Activated CD4-positive, alpha-beta T cell treated with anti-CD3 and anti-CD28 coated beads for 48 hours (primary cell): ENCODE results near the gene GAK.
"Not testable (repeated sequence)": the region's sequence is repeated elsewhere in the genome, so short reads cannot be mapped to it uniquely, and the experiment has no call there.

Source experiments
- DNase-seq: peaks from one replicate; pipeline ENCODE4 v3.0.0-alpha.2; 2020

GAK gene

DNA sequence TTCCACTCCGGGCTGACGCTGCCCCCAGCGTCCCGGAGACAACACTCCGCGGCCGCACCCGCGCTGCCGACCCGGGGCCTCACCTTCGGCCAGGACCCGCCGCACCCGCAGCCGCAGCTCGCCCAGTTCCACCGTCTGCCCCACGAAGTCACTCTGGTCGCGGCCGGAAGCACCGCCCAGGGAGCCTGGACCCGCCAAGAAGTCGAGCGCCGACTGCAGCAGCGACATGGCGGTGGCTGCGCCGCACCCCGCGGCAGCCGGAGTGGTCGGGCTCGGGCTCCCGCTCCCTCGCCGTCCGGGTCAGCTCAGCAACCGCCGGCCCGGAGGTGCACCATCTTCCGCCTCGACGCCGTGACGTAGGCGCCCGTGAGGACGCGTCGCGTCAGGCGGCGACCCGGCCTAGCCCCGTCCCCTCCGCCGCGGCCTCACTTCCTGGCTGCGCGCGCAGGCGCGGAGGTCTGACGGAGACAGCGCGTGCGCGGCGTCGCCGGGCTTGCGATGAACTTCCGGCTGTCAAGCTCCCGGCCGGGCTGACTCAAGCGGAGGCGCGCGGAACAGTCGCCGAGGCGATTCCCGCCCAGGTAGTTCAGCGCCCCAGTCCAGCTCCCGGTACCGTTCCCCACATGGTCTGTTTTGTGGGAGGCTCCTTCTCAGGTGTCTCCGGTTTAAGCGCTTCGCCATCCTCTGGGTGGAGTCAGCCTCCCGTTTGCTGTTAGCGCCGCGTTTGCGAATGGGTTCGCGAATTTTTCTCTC lies at the start of gene GAK, which contains the start of gene TMEM175:
GAK (minus strand) TSS at position 357 of the 753 bp plus-strand sequence; CDS start at position 228, 129 bp downstream.
TMEM175 (plus strand) TSS at position 501 of the 753 bp plus-strand sequence. CDS start 15,280 bp downstream, outside the sequence.
- DNase-seq, result peak; percentile 98

GRCh38 chr4:978957-979701 lies 47.0 kb upstream of the GAK start:
- DNase-seq, result no peak

DNA sequence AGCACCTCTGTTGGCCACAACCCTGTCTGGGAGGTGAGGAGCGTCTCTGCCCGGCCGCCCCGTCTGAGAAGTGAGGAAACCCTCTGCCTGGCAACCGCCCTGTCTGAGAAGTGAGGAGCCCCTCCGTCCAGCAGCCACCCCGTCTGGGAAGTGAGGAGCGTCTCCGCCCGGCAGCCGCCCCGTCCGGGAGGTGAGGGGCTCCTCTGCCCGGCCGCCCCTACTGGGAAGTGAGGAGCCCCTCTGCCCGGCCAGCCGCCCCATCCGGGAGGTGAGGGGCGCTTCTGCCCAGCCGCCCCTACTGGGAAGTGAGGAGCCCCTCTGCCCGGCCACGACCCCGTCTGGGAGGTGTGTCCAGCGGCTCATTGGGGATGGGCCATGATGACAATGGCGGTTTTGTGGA lies 43.9 kb upstream of the GAK start:
- not testable (repeated sequence) for DNase-seq

DNA sequence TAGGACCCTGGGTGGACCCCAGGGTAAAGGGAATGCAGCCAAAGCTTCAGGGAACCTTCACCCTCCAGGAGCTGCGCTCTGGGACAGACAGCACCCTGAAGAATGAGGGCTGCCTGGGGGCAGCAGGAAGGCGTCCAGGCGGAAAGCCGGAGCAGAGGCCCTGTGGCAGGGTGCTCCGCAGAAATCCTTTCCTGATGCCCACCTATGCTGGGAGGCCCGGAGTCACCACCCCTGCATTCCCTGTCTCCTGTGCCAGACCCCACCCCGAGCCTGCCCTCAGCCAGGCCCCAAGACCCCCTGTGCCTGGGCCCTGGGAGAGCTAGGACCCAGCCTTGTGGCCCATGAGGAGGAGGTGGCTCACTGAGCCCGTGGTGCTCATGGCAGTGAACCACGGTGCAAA lies 42.6 kb upstream of the GAK start:
- no peak for DNase-seq

DNA sequence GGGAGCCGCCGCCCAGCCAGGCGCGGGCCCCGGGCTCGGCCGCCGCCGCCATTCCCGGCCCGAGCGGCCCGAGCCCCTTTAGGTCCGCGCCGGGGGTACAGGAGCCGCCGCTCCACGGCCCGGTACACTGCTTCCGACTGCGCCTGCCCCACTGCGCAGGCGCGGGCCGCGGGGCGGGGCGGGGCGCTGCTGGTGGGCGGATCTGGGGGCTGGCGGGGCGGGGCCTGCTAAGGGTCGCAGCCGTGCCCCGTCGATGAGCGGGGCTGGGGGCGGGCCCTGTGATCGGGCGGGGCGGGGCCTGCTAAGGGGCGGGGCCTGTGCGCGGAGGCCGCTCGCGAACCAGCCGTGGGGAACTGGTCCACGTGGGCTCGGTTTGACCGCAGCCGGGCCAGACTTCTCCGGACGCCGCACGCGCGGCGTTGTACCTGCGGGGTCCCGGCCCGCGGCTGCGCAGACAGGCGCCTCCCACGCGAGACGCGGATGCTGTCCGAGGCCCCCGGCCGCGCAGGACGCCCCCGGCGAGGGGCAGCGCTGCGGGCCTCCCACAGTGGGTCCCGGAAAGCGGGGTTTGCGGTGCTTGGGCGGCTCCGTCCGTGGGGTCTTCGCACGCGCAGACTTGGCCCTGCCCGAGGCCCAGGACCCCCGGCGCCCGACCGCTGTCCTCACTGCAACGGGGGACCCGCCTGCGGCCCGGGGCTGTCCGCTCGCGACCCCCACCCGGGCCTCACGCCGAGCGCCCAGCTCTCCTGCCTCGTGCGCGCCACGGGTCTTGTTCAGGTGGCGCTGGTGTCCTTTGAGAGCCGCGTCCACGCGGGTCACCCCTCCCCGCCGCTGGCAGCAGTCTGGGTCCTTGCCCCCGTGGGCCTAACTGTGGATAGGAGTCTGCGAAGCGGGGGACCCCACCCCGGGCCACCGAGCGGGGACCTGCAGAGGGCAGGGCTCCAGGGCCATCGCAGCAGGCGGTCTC lies 41.6 kb upstream of the GAK start, which contains the start of gene DGKQ:
DGKQ (minus strand) TSS at position 139 of the 967 bp plus-strand sequence; CDS start at position 52, 87 bp downstream.
- peak; percentile 87 for DNase-seq

GRCh38 chr4:972651-973424 lies 40.7 kb upstream of the GAK start:
- peak; percentile 53 for DNase-seq

DNA sequence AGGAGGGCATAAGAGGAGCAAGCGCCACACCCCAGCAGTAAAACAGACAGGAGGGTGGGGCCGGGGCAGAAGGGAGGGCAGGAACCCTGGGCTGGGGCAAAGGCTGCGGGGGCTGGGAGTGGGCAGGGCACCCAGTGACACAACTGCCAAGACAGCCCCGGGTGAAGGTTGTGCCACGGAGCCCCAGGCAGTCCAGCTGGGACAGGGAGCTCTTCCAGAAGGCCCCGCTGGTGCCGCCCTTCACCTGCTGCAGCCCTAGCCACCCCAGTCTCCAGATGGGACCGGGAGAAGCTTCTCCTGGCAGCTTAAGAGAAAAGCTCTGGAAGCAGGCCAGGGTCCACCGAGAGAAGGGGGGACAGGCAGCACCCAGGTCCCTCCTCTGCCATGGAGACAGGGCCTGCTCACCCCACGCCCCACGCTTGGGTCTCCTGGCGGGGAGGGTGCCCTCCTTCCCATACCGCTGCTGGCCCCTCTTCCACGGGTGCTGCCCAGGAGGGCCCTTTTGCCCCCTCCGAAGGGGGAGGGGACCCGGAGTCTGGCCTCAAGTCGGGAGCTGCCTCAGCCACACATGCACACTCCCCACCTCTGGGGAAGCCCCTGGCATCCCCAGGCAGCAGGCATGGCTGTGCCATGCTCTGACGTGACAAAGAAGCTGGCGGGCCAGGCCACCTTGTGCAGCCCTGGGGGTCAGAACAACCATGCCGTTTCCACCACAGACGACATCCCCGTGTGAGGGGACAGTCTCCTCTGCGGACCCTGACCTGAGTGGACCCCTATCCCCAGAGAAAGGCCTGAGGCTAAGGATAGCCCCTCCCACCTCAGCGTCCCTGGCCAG lies 39.8 kb upstream of the GAK start:
- DNase-seq, result no peak

GRCh38 chr4:970854-971520 lies 38.9 kb upstream of the GAK start:
- no peak for DNase-seq

GRCh38 chr4:970046-970745 lies 38.1 kb upstream of the GAK start:
- DNase-seq, result no peak

- DNase-seq, result no peak
These were observed 36.7 kb upstream of the GAK start for GRCh38 chr4:968621-969394.

GRCh38 chr4:968221-968620 lies 36.1 kb upstream of the GAK start:
- DNase-seq, result no peak

DNA sequence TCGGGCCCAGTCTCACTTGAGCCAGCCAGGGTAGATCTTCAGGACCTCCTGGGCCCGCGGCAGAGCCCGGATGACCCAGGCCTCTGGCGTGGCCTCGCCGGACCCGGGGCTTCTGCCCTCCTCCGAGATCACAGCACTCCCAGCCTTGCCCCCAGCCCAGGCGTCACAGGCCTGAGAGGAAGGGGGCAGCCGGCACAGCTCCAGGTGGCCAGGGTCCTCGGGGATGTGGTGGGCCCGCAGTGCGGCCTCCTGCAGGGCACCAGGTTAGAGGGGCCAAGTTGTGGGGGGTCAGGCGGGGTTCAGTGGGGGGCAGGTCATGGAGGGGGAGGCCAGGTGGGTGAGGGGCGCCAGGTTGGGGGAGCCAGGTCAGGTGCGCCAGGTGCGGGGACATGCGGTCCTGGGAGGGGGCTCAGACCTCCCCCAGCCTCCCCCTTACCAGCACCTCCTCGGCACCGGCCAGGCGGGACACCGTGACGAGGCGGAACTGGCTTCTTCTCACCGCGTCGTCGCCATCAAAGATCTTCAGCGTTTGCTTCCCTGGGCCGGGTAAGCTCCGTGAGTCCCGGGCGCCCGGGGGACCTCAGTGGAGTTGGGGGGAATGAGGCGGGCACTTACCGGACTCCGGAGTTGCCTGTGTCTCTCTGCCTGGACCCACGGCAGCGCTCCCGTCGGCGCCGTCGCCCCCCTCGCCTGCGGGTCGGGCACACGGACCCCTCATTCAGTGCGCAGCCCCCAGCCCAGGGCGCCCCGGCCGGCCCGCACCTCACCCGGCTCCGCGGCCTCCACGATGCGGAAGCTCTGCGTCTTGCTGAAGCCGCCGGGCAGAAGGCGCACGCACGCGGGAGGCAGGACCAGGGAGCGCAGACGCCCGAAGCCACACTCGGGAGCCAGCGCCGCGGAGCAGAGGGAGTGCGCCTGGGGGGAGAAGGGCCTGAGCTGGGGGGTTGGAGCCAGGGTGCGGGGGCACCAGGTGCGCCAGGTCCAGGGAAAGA lies 35.3 kb upstream of the GAK start:
- DNase-seq, result no peak

- DNase-seq, result no peak
These were observed 34.4 kb upstream of the GAK start for GRCh38 chr4:966266-967112.

GRCh38 chr4:965766-966134 lies 33.6 kb upstream of the GAK start:
- no peak for DNase-seq

DNA sequence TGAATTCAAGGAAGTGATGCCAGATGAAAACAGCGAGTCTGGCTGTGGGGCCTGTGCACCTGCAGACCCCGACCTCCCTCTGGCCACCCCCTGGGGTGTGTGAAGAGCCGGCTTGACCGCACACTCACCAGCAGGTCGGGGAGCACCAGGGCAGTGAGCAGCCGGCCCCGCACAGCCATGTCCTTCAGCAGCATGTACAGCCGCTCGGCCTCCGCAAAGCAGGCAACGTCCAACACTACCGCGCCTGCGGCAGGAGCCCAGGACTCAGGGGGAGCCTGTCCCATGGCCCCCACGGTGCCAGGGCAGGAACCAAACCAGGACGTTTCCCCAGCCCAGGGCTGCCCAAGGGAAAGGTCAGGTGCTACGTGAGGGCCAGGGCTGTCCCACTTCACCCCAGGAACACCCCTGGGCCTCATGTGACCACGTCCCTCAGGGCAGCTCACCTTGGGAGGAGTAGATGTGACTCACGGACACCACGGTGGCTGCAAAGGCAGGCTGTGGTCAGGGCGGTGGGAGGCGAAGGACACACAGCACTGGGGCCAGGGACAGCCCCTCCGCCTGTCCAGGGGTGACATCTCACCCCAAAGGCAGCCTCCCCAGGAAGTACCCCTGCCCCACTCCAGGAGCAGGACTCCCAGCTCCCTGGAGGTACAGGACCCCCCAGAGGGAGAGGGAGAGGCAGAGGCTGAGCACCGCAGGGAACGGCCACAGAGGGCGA lies 33.1 kb upstream of the GAK start:
- DNase-seq, result no peak
